ENCODE results near the gene COLGALT1.
"Not testable (repeated sequence)": the region's sequence is repeated elsewhere in the genome, so short reads cannot be mapped to it uniquely, and the experiment has no call there.

COLGALT1 gene

GRCh38 chr19:17562561-17562960 is 7.1 kb downstream of the COLGALT1 start:
- DNase-seq = no peak

GRCh38 chr19:17564781-17565180 is 9.3 kb downstream of the COLGALT1 start:
- no peak for DNase-seq

GRCh38 chr19:17565611-17566010 is 10.2 kb downstream of the COLGALT1 start:
- no peak for DNase-seq

GRCh38 chr19:17567940-17568339 is 12.5 kb downstream of the COLGALT1 start:
- DNase-seq = no peak

GRCh38 chr19:17570291-17570690 is 14.8 kb downstream of the COLGALT1 start:
- DNase-seq = not testable (repeated sequence)

GRCh38 chr19:17570791-17571190 is 15.3 kb downstream of the COLGALT1 start:
- DNase-seq = peak; percentile 84

GRCh38 chr19:17572638-17573037 is 17.2 kb downstream of the COLGALT1 start:
- no peak for DNase-seq

- no peak for DNase-seq
Observed at GRCh38 chr19:17575871-17576757, 20.7 kb downstream of the COLGALT1 start.

- DNase-seq = no peak
Observed at GRCh38 chr19:17576758-17577456, 21.5 kb downstream of the COLGALT1 start.

- no peak for DNase-seq
Observed at GRCh38 chr19:17577457-17578097, 22.1 kb downstream of the COLGALT1 start.

- DNase-seq = no peak
Observed at GRCh38 chr19:17579661-17580244, 24.3 kb downstream of the COLGALT1 start.

- DNase-seq = no peak
Observed at GRCh38 chr19:17580470-17581144, 25.2 kb downstream of the COLGALT1 start.

- no peak for DNase-seq
Observed at GRCh38 chr19:17581211-17581874, 25.9 kb downstream of the COLGALT1 start.

GRCh38 chr19:17582613-17583012 is 27.2 kb downstream of the COLGALT1 start:
- DNase-seq = no peak

- DNase-seq = no peak
Observed at GRCh38 chr19:17584132-17584531, 28.7 kb downstream of the COLGALT1 start.

- DNase-seq = not testable (repeated sequence)
Observed at GRCh38 chr19:17585395-17585794, 29.9 kb downstream of the COLGALT1 start.

- DNase-seq = no peak
Observed at GRCh38 chr19:17590866-17591265, 35.4 kb downstream of the COLGALT1 start.

GRCh38 chr19:17594296-17594695 is 38.8 kb downstream of the COLGALT1 start:
- DNase-seq = not testable (repeated sequence)

GRCh38 chr19:17598063-17598462 is 42.6 kb downstream of the COLGALT1 start:
- DNase-seq = not testable (repeated sequence)

GRCh38 chr19:17598953-17599352 is 43.5 kb downstream of the COLGALT1 start:
- DNase-seq = no peak

- no peak for DNase-seq
Observed at GRCh38 chr19:17599780-17600179, 44.3 kb downstream of the COLGALT1 start.

GRCh38 chr19:17601683-17602082 is 46.2 kb downstream of the COLGALT1 start:
- DNase-seq = no peak
